K562 (cell line): ENCODE results near the gene LIX1. TPM values are rescaled to one million over a fixed set of nuclear protein-coding genes. Genes with fewer than 3 reads are reported as not detected.

ENCODE experiments used
- ATAC-seq: fragments of 200-7000 bp; cut with Tn5 transposase; 3 replicates; pipeline ENCODE4 v1.9.1; 2020; ENCODE audit warnings: moderate library complexity
- BruUV-seq: library from RNA; stranded (reverse); fragments of 400-500 nt; replicated peaks from 2 replicates; lab custom pipeline; 2021; lab: Mats Ljungman, UMichigan
- CTCF ChIA-PET: fragments of 300-600 bp; formaldehyde crosslinking; extraction: SDS; loops from one replicate; lab custom pipeline; 2021; ENCODE audit warnings: low intra/inter-chr PET ratio; lab: Yijun Ruan, JAX
- POLR2A ChIA-PET: fragments of 300-600, 350-650 bp; sonication (Branson Sonifier 250); formaldehyde crosslinking; extraction: SDS; loops from one replicate; lab custom pipeline; 2021; ENCODE audit warnings: antibody characterized with exemption, inconsistent platforms; lab: Yijun Ruan, JAX
- DNase-seq, 4 experiments: peaks; one replicate each; pipeline versions ENCODE4 v3.0.0 to v3.0.0-alpha.2; 2011 to 2018; ENCODE audit warnings: low spot score in 3 of 4, mixed read lengths in 3 of 4; ENCODE audit errors: extremely low read depth in 1 of 4
- FAIRE-seq: peaks from 2 replicates; lab custom pipeline; 2011; peaks lifted over from hg19 to GRCh38; lab: Jason Lieb, UNC
- H2AFZ ChIP-seq: 2 replicates; pipeline ENCODE4 v1.6.0; 2011; ENCODE audit warnings: low read depth, low read length, control low read depth, inconsistent platforms
- H3K27ac ChIP-seq: fragments of 200-600 bp; 3 replicates; pipeline ENCODE4 v1.8.0; 2011; ENCODE audit warnings: low read depth, mild to moderate bottlenecking, control low read depth, inconsistent platforms, low read length, moderate library complexity, mixed read lengths; ENCODE audit errors: extremely low read depth
- H3K27me3 ChIP-seq, 2 experiments: fragments of 300-600 bp in 1 of 2; 2 replicates in 1 of 2; 3 replicates in 1 of 2; pipeline versions ENCODE4 v1.6.0 to v1.8.0; 2011; ENCODE audit warnings: inconsistent platforms in 2 of 2, low read length in 2 of 2, mild to moderate bottlenecking in 1 of 2, mixed read lengths in 1 of 2, moderate library complexity in 1 of 2; ENCODE audit not compliant: control insufficient read depth in 2 of 2, insufficient read depth in 2 of 2
- H3K36me3 ChIP-seq: fragments of 300-600 bp; 3 replicates; pipeline ENCODE4 v1.8.0; 2011; ENCODE audit warnings: mild to moderate bottlenecking, low read length, inconsistent platforms; ENCODE audit not compliant: control insufficient read depth, insufficient read depth
- H3K4me1 ChIP-seq, 2 experiments: fragments of 200-600 bp in 1 of 2; replicated peaks in 1 of 2; 2 replicates in 1 of 2; 3 replicates in 1 of 2; pipeline versions ENCODE4 v1.5.1 to v1.8.0; 2011; ENCODE audit warnings: inconsistent platforms in 2 of 2, low read length in 2 of 2, mild to moderate bottlenecking in 1 of 2, mixed read lengths in 1 of 2, moderate library complexity in 1 of 2; ENCODE audit not compliant: control insufficient read depth in 2 of 2, insufficient read depth in 2 of 2
- H3K4me2 ChIP-seq: 2 replicates; pipeline ENCODE4 v1.6.1; 2011; ENCODE audit warnings: low read length, control low read depth, inconsistent platforms, mixed read lengths; ENCODE audit not compliant: insufficient read depth
- H3K4me3 ChIP-seq: fragments of 200-600 bp; sonication (generic), shearing (Covaris generic); 2 replicates; pipeline ENCODE4 v1.5.1; 2016; ENCODE audit warnings: control low read depth, inconsistent platforms
- H3K79me2 ChIP-seq: fragments of 200-600 bp; 3 replicates; pipeline ENCODE4 v1.8.0; 2011; ENCODE audit warnings: low read length, inconsistent platforms; ENCODE audit not compliant: control insufficient read depth, insufficient read depth
- H3K9ac ChIP-seq, 2 experiments: 2 replicates each; pipeline versions ENCODE4 v1.6.0 to v1.6.1; 2011; ENCODE audit warnings: low read depth in 2 of 2, low read length in 2 of 2, control low read depth in 1 of 2, inconsistent platforms in 1 of 2, mild to moderate bottlenecking in 1 of 2, mixed read lengths in 1 of 2; ENCODE audit not compliant: insufficient read depth in 1 of 2
- H3K9me1 ChIP-seq: one replicate; pipeline ENCODE4 v1.6.0; 2011; ENCODE audit warnings: inconsistent platforms, mild to moderate bottlenecking, low read length, moderate library complexity; ENCODE audit not compliant: control insufficient read depth, insufficient read depth
- H3K9me3 ChIP-seq: replicated peaks from 2 replicates; pipeline ENCODE4 v1.5.1; 2011; ENCODE audit warnings: low read depth, low read length, inconsistent platforms; ENCODE audit not compliant: control insufficient read depth, insufficient read depth
- H4K20me1 ChIP-seq: replicated peaks from 2 replicates; pipeline ENCODE4 v1.6.1; 2011; ENCODE audit warnings: low read length, inconsistent platforms, mixed read lengths; ENCODE audit not compliant: control insufficient read depth, insufficient read depth
- ARNT ChIP-seq, 2 experiments: fragments of 450-650 bp; IDR thresholded peaks; 2 replicates each; pipeline ENCODE4 v1.6.1; 2016; ENCODE audit warnings: mild to moderate bottlenecking in 1 of 2
- ATF1 ChIP-seq, 2 experiments: fragments of 450-650 bp in 1 of 2; IDR thresholded peaks; 2 replicates each; pipeline ENCODE4 v1.6.1; 2016; ENCODE audit warnings: missing compliant biosample characterization in 1 of 2, missing genetic modification characterization in 1 of 2
- CCNT2 ChIP-seq: IDR thresholded peaks from 2 replicates; pipeline ENCODE4 v1.6.1; 2011; ENCODE audit warnings: borderline replicate concordance, low read depth, mild to moderate bottlenecking, moderate library complexity, mixed read lengths, low read length; ENCODE audit not compliant: insufficient read length; ENCODE audit errors: extremely low read depth
- FOXJ3 ChIP-seq: sonication (generic); formaldehyde crosslinking; IDR thresholded peaks from 2 replicates; pipeline ENCODE4 v1.4.0; 2020; ENCODE audit warnings: mild to moderate bottlenecking, missing genetic modification reagents
- NR2F6 ChIP-seq: fragments of 450-650 bp; formaldehyde crosslinking; IDR thresholded peaks from 2 replicates; pipeline ENCODE4 v1.4.0; 2020; ENCODE audit warnings: mild to moderate bottlenecking
- POLR3A ChIP-seq: IDR thresholded peaks from 2 replicates; pipeline ENCODE4 v1.6.1; 2011; ENCODE audit warnings: borderline replicate concordance, mild to moderate bottlenecking, moderate library complexity; ENCODE audit not compliant: insufficient read length, insufficient read depth; ENCODE audit errors: extremely low read depth
- SIN3B ChIP-seq: fragments of 450-650 bp; IDR thresholded peaks from 2 replicates; pipeline ENCODE4 v1.6.1; 2017; ENCODE audit warnings: low read depth, mild to moderate bottlenecking, moderate library complexity
- SNRNP70 ChIP-seq: fragments of 200-400 bp; formaldehyde crosslinking; optimal IDR thresholded peaks from 2 replicates; pipeline ENCODE3; 2017; ENCODE audit warnings: low read depth, low read length
- ZBED1 ChIP-seq: IDR thresholded peaks from 2 replicates; pipeline ENCODE4 v1.6.1; 2014
- ZNF79 ChIP-seq: fragments of 250-450 bp; sonication (Bioruptor Pico); IDR thresholded peaks from 2 replicates; pipeline ENCODE4 v1.4.0; 2020; ENCODE audit warnings: low read depth, mild to moderate bottlenecking, moderate library complexity
- WGBS: fragments of 100-300 bp; shearing (Covaris generic); methylation state at CpG from one replicate; pipeline ENCODE4 v1.1.6; 2016; ENCODE audit warnings: low coverage, mixed read lengths; ENCODE audit not compliant: insufficient coverage; ENCODE audit errors: missing lambda C conversion rate; 5-methylcytosine and 5-hydroxymethylcytosine counted together
- in situ Hi-C: fragments of 300-500 bp; cut with MboI; formaldehyde crosslinking; loops from 4 replicates; pipeline ENCODE4 v1.15.0; 2018; ENCODE audit warnings: inconsistent platforms, mixed read lengths
- intact Hi-C: fragments of 100-400 bp; cut with micrococcal nuclease; formaldehyde crosslinking; loops from 2 replicates; pipeline ENCODE4 v1.14.2; 2022
- polyA plus RNA-seq, 8 experiments: library from polyadenylated mRNA; depleted of rRNA in 4 of 8; stranded (reverse) in 5 of 8; unstranded in 3 of 8; fragments of >200 nt; fragmentation: Nextera tagmentation in 2 of 8; fragmentation: Illumina TruSeq in 1 of 8; extraction: Ambion mirVana in 2 of 8; extraction: Trizol in 1 of 8; gene quantifications; 2 replicates each; pipeline versions ENCODE4 v1.2.1 to v1.2.3, GENCODE V29; 2011 to 2014; ENCODE audit warnings: inconsistent platforms in 1 of 8, missing spikeins in 1 of 8
- total RNA-seq, 7 experiments: library from RNA; depleted of rRNA in 6 of 7; stranded (reverse); fragments of >200 nt in 6 of 7; fragmentation: Illumina TruSeq in 2 of 7; extraction: Trizol in 2 of 7; gene quantifications; 2 replicates each; pipeline versions ENCODE4 v1.2.1 to v1.2.3, GENCODE V29; 2011 to 2021; ENCODE audit warnings: low replicate concordance in 1 of 7
- TF ChIP-seq, protein P1 (sequence below): fragments of 250-450 bp; sonication (Bioruptor Pico); IDR thresholded peaks from 2 replicates; pipeline ENCODE4 v1.4.0; 2020; ENCODE audit warnings: mild to moderate bottlenecking, moderate library complexity, borderline replicate concordance
- TF ChIP-seq, protein P2 (sequence below): sonication (generic); formaldehyde crosslinking; IDR thresholded peaks from 2 replicates; pipeline ENCODE4 v1.8.0; 2022; ENCODE audit warnings: mild to moderate bottlenecking, missing genetic modification reagents

The LIX1 gene
- total and polyA plus RNA-seq, 9 of the 15 experiments (the other 6 are each of a cell fraction or from before 2014, with no cell fraction given): 0.01 to 0.18 TPM; not detected in 7

DNA sequence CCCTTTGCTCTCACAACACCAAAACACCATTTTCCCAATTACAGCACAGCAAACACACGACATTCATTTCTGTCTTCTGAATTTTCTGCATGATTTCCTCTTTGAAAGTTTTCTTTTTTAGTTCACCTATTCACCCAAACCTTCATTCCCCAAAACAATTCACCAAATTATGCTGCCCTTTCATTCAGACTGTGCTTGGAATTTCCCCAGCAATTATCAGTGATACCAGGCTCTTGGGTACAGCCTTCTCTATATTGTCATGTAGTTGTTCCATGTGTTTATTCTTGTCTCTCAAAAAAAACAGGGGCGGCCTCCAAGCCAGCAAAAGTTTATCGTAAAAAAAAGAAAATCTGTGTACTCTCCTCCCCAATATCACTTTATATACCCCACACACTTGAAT lies 9.0 kb upstream of the LIX1 start (continued):
- TF ChIP-seq, protein P1, sequence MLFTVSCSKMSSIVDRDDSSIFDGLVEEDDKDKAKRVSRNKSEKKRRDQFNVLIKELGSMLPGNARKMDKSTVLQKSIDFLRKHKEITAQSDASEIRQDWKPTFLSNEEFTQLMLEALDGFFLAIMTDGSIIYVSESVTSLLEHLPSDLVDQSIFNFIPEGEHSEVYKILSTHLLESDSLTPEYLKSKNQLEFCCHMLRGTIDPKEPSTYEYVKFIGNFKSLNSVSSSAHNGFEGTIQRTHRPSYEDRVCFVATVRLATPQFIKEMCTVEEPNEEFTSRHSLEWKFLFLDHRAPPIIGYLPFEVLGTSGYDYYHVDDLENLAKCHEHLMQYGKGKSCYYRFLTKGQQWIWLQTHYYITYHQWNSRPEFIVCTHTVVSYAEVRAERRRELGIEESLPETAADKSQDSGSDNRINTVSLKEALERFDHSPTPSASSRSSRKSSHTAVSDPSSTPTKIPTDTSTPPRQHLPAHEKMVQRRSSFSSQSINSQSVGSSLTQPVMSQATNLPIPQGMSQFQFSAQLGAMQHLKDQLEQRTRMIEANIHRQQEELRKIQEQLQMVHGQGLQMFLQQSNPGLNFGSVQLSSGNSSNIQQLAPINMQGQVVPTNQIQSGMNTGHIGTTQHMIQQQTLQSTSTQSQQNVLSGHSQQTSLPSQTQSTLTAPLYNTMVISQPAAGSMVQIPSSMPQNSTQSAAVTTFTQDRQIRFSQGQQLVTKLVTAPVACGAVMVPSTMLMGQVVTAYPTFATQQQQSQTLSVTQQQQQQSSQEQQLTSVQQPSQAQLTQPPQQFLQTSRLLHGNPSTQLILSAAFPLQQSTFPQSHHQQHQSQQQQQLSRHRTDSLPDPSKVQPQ (CRISPR knock-in tag): no peak
- TF ChIP-seq, all 486 proteins: peak for 0

DNA sequence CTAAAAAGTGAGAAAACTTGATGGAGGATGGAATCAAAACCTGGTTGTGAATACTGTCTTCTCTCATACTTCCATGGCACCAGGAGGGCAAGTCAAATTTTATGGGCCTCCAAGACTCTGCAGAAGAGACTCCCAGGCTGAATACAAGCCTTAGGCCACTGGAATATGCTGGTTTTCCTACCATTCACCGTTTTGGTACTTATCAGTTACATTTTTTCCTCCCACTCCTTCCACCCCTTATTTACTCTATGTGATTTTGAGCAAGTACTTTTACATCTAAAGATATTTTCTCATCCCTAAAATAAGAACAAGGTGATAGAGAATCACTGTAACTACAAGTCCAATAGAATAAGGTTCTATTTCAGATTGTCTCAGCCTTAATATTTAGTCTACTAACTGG lies 8.0 kb upstream of the LIX1 start:
- Histone ChIP-seq H3K9ac (no peak overlapping the region), H2AFZ (no peak overlapping the region), H3K4me3 (no peak overlapping the region), H3K27me3 (no peaks in the 10 kb centered on the region), H3K9me3 (no peaks in the 10 kb centered on the region), H3K79me2 (no peaks in the 10 kb centered on the region), H3K36me3 (no peaks in the 10 kb centered on the region), H3K4me1 (no peaks in the 10 kb centered on the region; a peak in 1 of 5 replicates), H3K27ac (no peak overlapping the region), H4K20me1 (no peaks in the 10 kb centered on the region), H3K9me1 (no peaks in the 10 kb centered on the region), H3K4me2 (no peak overlapping the region)
- BruUV-seq: no TSS peak
- intact Hi-C loops (no loop called here), in situ Hi-C loops (loop anchor here (5.0 kb wide), 1 partner anchor 138 kb away; no protein-coding TSS in a partner anchor)
- ChIA-PET CTCF (no interaction called here), POLR2A (no interaction called here)
- FAIRE-seq: no peak
- ATAC-seq: no peak
- no peak for DNase-seq
- TF ChIP-seq NR2F6 (CRISPR knock-in tag) (no peak), SNRNP70 (no peak), CCNT2 (no peak), SIN3B (no peak), POLR3A (no peak), ZBED1 (no peak), ATF1 (CRISPR knock-in tag; IDR thresholded peaks at IDR 0.05) (no peak), ATF1 (tag; IDR thresholded peaks at IDR 0.05) (no peak), FOXJ3 (CRISPR knock-in tag) (no peak), ARNT (IDR thresholded peaks at IDR 0.05) (no peak), ZNF79 (CRISPR knock-in tag) (no peak)
- TF ChIP-seq, protein P2, sequence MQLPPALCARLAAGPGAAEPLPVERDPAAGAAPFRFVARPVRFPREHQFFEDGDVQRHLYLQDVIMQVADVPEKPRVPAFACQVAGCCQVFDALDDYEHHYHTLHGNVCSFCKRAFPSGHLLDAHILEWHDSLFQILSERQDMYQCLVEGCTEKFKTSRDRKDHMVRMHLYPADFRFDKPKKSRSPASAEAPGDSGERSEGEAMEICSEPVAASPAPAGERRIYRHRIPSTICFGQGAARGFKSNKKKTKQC: no peak
- 0% methylated on average over 1 of the region's 1 CpG for WGBS
